LNCaP clone FGC (cell line): ENCODE results near the gene LAMB2.
A peak's percentile ranks its signal among the peaks of the same experiment; 100 is the strongest.

ENCODE experiments used
- DNase-seq: peaks from one replicate; pipeline ENCODE4 v3.0.0-alpha.2; 2011; ENCODE audit warnings: low read depth
- H3K4me3 ChIP-seq: 2 replicates; pipeline ENCODE4 v1.5.1; 2011; ENCODE audit warnings: mild to moderate bottlenecking, low read depth, low read length, control low read depth
- CTCF ChIP-seq: IDR thresholded peaks from 2 replicates; pipeline ENCODE4 v1.5.1; 2012; ENCODE audit warnings: mild to moderate bottlenecking; ENCODE audit not compliant: control insufficient read depth, insufficient read depth; ENCODE audit errors: extremely low read depth

The LAMB2 gene

GRCh38 chr3:49166752-49167556 lies 34.1 kb upstream of the LAMB2 start:
- DNase-seq: no peak
- no peak for TF ChIP-seq CTCF
- peak overlapping the region; percentile 99 for H3K4me3 ChIP-seq

DNA sequence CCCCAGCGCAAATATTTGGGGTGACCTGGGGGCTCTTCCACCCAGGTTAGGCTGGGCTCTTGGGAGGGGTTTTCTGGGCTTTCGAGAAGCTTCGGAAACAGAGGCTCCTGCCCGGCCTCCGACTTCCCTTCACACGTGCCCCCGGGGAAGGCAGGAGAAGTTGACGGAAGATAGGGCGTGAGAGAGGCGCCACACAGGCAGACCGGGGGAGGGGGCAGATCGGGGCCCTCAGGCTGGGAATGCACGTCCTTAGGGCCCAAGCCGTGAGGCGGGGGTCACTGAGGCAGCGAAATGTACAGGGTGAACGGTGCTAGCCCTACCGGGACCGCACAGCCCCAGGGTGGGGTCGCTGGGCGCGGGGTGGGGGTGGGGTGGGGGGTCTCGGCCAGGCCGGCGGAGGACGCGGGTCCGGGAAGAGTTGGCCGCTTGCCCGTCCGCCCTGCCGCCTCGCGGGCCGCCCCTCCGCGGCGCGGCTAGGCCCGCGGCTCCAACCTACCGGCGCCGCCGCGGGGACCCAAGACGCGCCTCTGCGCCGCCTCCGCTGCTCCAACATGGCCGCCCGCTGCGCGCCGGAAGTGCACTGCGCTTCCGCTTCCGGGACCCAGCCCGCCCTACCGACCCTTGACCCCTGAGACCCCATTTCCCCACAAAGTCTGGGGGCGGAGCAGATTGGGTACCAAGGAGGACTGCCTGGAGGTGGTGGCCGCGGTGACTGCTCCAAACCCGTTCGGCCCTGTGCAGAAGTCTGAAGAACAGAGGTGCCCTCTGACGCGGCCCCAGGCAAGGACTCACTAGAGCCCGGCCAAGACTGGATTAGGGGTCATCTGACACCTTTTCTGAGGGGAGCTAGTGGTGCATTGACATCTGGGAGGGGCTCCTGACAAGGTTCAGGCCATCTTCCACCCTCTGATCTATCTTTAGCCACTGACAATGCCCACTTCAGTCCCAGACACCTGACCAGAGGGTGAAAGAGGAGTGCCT lies 33.2 kb upstream of the LAMB2 start, which contains the start of gene CCDC71:
Gene CCDC71 (minus strand): TSS at position 561 of the 981 bp plus-strand sequence. CDS start 2,123 bp downstream, outside the sequence.
- no peak for TF ChIP-seq CTCF
- peak within 1 kb of the TSS; percentile 99 for H3K4me3 ChIP-seq
- DNase-seq: no peak

- no peak for TF ChIP-seq CTCF
- DNase-seq: no peak
- H3K4me3 ChIP-seq: peak overlapping the region; percentile 99
Measured at GRCh38 chr3:49164983-49165720, 32.3 kb upstream of the LAMB2 start.

- no peak for TF ChIP-seq CTCF
- DNase-seq: no peak
- no peak overlapping the region for H3K4me3 ChIP-seq
Measured at GRCh38 chr3:49163609-49164008, 30.8 kb upstream of the LAMB2 start.

GRCh38 chr3:49162751-49163419 lies 30.0 kb upstream of the LAMB2 start:
- no peak for TF ChIP-seq CTCF
- H3K4me3 ChIP-seq: no peak overlapping the region
- no peak for DNase-seq

GRCh38 chr3:49161808-49162530 lies 29.1 kb upstream of the LAMB2 start:
- no peak for DNase-seq
- no peak overlapping the region for H3K4me3 ChIP-seq
- TF ChIP-seq CTCF: no peak
